T-helper 17 cell (primary cell): ENCODE data around the gene ARL15. TPM values are rescaled to one million over a fixed set of nuclear protein-coding genes. Genes with fewer than 3 reads are reported as not detected.

Experiments used
- ATAC-seq: fragments of 150-1000 bp; cut with Tn5 transposase; 2 replicates; pipeline ENCODE4 v1.10.0; 2021; ENCODE audit warnings: mild to moderate bottlenecking, moderate library complexity
- DNase-seq, 3 donors: peaks; one replicate each; pipeline versions ENCODE4 v3.0.0 to v3.0.0-alpha.2; 2020 to 2021
- H3K9me3 ChIP-seq: one replicate; pipeline ENCODE4 v1.7.0; 2013; ENCODE audit warnings: low read length, mild to moderate bottlenecking; ENCODE audit not compliant: control insufficient read depth, poor library complexity, severe bottlenecking
- H3K27ac Mint-ChIP-seq: one replicate; pipeline ENCODE4 v1.8.0; 2022; ENCODE audit warnings: mild to moderate bottlenecking, moderate library complexity, mixed read lengths
- H3K27me3 Mint-ChIP-seq: one replicate; pipeline ENCODE4 v1.8.0; 2022; ENCODE audit warnings: mixed read lengths
- H3K36me3 Mint-ChIP-seq: one replicate; pipeline ENCODE4 v1.8.0; 2022; ENCODE audit warnings: low read depth, mixed read lengths
- H3K4me1 Mint-ChIP-seq: one replicate; pipeline ENCODE4 v1.8.0; 2022; ENCODE audit warnings: mild to moderate bottlenecking, mixed read lengths
- H3K4me3 Mint-ChIP-seq: one replicate; pipeline ENCODE4 v1.8.0; 2022; ENCODE audit warnings: mild to moderate bottlenecking, moderate library complexity, mixed read lengths
- total RNA-seq, 4 donors: library from RNA in 2 of 4; stranded (reverse) in 2 of 4; gene quantifications; one replicate each; pipeline ENCODE4 v1.2.3 and lab custom pipeline; 2022 to 2026

Gene ARL15
- total RNA-seq, 2 donors from 2014 or later = 17.7 to 24.6 TPM

DNA sequence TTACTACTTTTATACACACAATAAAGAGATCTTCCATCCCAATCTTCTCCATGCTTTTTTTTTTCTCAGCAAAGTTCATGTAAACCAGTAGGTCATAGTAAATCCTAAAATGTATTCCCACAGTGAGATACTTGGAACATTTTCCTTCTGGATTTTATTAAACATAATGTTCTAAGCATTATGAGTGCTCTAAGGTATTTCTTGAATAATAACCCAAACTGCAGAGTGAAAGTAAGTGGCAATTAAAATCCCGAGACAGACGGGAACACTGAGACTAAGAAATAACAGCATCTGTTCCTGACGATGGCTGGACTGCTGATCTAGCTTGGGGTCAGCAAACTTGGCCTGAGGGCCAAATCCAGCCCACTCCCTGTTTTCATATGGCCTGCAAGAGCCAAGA is 359.8 kb downstream of the ARL15 start:
- Mint-ChIP-seq H3K27ac (no peak overlapping the region), H3K4me3 (no peak overlapping the region), H3K27me3 (no peaks in the 10 kb centered on the region), H3K4me1 (peaks cover 2% of the 10 kb centered on the region), H3K36me3 (peaks cover 3% of the 10 kb centered on the region)
- no peak for ATAC-seq
- no peak for DNase-seq
- no peaks in the 10 kb centered on the region for H3K9me3 ChIP-seq

DNA sequence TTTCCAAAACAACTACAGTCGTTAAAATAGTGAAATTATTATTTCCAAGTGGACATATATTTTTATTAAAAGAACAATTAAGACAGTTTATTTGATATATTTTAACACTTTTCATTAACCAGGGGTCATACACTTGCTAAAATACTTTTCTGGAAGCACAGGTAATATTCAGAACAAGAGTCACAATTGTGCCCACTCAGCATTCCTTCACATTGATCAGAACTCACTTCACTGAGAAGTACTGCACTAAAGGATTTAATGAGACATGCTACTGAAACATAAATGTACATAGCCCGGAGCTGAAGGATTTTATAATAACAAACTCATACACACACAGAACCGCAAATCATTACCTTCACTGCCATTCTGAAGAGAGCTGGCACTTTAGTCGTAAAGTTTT is 361.8 kb downstream of the ARL15 start:
- peaks cover 7% of the 10 kb centered on the region for H3K36me3 Mint-ChIP-seq
- no peaks in the 10 kb centered on the region for H3K9me3 ChIP-seq
- H3K27ac Mint-ChIP-seq = no peak overlapping the region
- DNase-seq = no peak
- no peak for ATAC-seq
- H3K4me3 Mint-ChIP-seq = no peak overlapping the region
- no peaks in the 10 kb centered on the region for H3K27me3 Mint-ChIP-seq
- peaks cover 2% of the 10 kb centered on the region for H3K4me1 Mint-ChIP-seq

DNA sequence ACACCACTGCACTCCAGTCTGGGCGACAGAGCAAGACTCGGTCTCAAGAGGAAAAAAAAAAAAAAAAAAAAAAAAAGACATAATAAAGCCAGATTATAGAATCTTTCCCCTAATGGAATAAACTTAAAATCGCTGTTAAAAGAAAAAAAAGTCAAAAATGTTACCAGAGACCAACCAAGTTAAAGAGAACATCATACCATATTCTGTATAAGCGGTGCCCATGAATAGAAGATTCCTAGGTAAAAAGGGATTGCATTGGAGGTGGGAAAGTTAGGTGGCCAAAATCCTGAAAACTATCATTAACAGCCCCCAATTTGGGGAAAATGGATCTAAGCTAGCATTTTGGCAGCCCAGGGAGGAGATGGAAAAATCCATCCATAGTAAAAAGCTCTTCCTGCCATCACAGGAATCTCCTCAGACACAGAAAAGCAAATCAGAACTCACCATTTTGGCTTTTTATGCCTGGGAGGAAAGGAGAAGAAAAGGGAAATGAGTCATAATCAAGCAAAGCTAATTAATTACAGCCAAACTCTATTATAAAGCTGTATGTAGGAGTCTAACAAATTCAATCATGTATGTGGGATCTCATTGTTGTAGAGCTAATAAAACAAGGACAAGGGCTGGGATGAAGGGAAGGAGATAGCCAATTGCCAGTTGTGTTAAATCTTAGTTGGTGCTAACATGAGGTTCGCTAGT is 363.8 kb downstream of the ARL15 start:
- ATAC-seq (no peak), DNase-seq (no peak)
- H3K4me3 Mint-ChIP-seq = no peak overlapping the region
- H3K27ac Mint-ChIP-seq = no peak overlapping the region
- no peaks in the 10 kb centered on the region for H3K27me3 Mint-ChIP-seq
- H3K36me3 Mint-ChIP-seq = peaks cover 8% of the 10 kb centered on the region
- peaks cover 2% of the 10 kb centered on the region for H3K4me1 Mint-ChIP-seq
- no peaks in the 10 kb centered on the region for H3K9me3 ChIP-seq

DNA sequence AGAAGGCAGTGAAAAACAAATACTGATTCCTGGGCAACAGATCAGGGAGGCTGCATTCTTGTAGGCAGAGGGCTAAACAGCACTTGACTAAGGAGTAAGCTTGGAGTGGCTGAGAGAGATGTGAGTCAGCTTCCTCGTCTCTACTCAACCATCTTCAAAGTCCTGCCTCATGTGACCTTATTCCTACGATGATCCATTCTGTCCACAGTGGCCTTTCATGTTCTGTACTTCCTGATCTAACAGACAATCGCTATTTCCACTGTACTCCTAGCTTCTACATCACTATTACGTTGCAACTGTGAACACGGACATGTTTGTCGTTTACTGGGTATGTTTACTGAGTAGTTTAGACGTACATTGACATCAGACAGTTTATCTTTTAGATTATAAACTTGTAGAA is 365.4 kb downstream of the ARL15 start:
- no peaks in the 10 kb centered on the region for H3K27me3 Mint-ChIP-seq
- DNase-seq = no peak
- no peaks in the 10 kb centered on the region for H3K4me1 Mint-ChIP-seq
- no peak for ATAC-seq
- H3K9me3 ChIP-seq = no peaks in the 10 kb centered on the region
- H3K36me3 Mint-ChIP-seq = peaks cover 8% of the 10 kb centered on the region
- no peak overlapping the region for H3K4me3 Mint-ChIP-seq
- H3K27ac Mint-ChIP-seq = no peak overlapping the region

DNA sequence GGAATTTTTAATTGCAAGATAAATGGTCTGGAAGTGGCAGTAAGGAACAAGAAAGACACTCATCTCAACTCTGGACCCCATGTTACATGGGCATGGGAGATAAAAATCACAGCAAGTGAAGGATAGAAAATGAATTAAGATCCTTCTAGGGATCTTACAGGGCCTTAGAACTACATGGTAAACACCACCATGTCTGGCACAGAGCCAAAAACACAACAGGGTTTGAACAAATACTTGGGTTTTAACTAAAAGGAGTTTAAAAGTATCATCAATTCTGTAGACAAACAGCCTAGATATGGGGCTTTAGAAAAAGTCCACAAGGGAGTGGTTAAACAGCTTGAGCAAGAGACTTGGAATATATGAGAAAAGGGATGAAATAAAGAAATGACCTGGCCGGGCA is 366.4 kb downstream of the ARL15 start:
- Mint-ChIP-seq H3K36me3 (peaks cover 8% of the 10 kb centered on the region), H3K4me1 (no peaks in the 10 kb centered on the region), H3K4me3 (no peak overlapping the region), H3K27me3 (no peaks in the 10 kb centered on the region), H3K27ac (no peak overlapping the region)
- DNase-seq (no peak), ATAC-seq (no peak)
- no peaks in the 10 kb centered on the region for H3K9me3 ChIP-seq

DNA sequence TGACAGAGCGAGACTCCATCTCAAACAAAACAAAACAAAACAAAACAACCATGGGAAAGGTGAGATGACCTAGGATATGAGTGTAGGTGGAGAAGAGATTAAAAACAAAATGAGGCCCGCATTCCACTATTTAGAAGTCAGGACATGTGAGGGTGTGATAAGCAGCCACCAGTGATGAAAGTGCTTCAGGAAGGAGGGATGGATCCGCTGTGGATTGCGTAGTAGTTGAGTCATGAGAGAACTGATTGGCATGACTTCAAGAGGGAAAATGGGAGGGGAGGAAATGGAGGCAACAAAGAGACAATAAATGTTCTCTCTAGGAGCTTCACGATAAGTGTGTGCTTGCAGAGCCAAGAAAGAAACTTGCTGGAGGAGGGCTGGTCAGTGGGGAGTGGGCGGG is 367.6 kb downstream of the ARL15 start:
- Mint-ChIP-seq H3K4me3 (no peak overlapping the region), H3K36me3 (peaks cover 8% of the 10 kb centered on the region), H3K27me3 (no peaks in the 10 kb centered on the region), H3K27ac (no peak overlapping the region), H3K4me1 (no peaks in the 10 kb centered on the region)
- no peaks in the 10 kb centered on the region for H3K9me3 ChIP-seq
- ATAC-seq (no peak), DNase-seq (no peak)

DNA sequence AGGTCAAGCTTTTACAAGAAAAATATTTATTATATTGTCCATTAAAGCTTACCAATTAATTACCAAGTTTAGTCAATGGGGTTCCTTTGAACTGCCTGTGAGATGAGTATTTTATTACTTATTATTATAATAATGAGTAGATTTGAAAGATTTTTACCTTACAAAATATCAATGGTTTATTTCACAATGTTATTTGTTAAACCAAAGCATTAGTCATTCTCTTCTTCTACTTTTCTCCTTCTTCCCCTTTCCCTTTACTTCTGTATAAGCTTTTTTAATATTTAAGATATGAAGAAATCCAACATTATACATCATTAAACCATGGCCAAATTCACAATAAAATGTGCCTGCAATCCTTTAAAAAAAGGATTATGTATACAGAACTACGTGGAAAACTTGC is 369.5 kb downstream of the ARL15 start:
- Mint-ChIP-seq H3K4me3 (no peak overlapping the region), H3K27ac (no peak overlapping the region), H3K27me3 (no peaks in the 10 kb centered on the region), H3K36me3 (peaks cover 5% of the 10 kb centered on the region), H3K4me1 (no peaks in the 10 kb centered on the region)
- no peak for DNase-seq
- ATAC-seq = no peak
- H3K9me3 ChIP-seq = no peaks in the 10 kb centered on the region

DNA sequence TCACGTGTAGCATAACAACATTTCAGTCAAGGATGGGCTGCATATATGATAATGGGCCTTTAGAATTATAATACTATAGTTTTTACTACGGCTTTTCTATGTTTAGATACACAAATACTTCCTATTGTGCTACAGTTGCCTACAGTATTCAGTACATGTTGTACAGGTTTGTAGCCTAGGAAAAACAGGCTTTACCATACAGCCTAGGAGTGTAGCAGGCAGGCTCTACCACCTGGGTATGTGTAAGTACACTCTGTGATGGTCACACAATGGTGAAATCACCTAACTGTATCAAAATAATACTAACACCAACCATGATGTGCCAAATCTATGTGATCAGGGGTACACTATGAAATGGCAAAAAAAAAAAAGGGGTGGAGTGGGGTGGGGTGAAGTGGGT is 372.9 kb downstream of the ARL15 start:
- H3K36me3 Mint-ChIP-seq = no peaks in the 10 kb centered on the region

DNA sequence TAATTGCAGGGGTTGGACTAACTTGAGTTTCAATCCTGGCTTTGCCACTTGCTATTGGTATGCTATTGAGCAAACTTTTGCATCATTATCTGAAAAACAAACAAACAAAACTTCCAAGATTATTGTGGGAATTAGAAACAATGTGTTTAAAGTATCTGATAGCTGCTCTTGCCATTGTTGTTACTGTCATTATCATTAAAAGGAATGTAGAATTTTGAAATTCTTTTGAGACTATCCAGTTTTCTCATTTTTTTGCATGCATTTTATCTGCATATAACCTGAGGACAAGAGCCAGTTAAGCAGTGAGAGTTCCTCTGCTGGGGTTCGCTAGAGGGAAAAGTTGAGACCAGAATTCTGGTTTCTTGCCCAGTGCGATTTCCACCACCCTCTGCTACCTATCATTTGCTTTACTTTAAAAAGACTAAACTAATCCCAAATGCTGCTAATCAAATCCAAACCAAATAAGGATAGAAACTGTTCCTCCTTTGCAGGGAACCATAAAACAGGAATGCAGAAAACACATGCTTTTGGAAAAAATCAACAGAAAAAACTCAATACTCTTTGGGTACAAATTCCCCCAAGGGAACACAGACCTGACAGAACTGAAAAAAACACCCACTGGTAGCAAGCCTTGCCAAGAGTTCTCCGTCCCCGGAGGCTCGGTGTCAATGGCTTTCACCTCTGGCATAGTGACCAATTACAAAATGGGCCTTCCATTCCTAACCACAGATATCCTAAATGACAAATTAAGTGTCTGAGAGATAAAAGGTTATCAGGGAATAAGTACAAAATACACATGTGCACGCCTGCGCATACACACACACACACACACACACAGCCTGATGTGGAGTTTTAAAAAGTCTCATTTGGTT is 373.7 kb downstream of the ARL15 start:
- Mint-ChIP-seq H3K27ac (no peak overlapping the region), H3K4me3 (no peak overlapping the region), H3K4me1 (no peaks in the 10 kb centered on the region), H3K36me3 (no peaks in the 10 kb centered on the region), H3K27me3 (no peaks in the 10 kb centered on the region)
- DNase-seq (no peak), ATAC-seq (no peak)
- H3K9me3 ChIP-seq = no peaks in the 10 kb centered on the region

More for the DNA sequence above, 372.9 kb downstream of the ARL15 start:
- no peak for ATAC-seq
- no peaks in the 10 kb centered on the region for H3K9me3 ChIP-seq
- H3K27ac Mint-ChIP-seq = no peak overlapping the region
- H3K4me1 Mint-ChIP-seq = no peaks in the 10 kb centered on the region
- DNase-seq = no peak
- H3K4me3 Mint-ChIP-seq = no peak overlapping the region
- H3K27me3 Mint-ChIP-seq = no peaks in the 10 kb centered on the region

DNA sequence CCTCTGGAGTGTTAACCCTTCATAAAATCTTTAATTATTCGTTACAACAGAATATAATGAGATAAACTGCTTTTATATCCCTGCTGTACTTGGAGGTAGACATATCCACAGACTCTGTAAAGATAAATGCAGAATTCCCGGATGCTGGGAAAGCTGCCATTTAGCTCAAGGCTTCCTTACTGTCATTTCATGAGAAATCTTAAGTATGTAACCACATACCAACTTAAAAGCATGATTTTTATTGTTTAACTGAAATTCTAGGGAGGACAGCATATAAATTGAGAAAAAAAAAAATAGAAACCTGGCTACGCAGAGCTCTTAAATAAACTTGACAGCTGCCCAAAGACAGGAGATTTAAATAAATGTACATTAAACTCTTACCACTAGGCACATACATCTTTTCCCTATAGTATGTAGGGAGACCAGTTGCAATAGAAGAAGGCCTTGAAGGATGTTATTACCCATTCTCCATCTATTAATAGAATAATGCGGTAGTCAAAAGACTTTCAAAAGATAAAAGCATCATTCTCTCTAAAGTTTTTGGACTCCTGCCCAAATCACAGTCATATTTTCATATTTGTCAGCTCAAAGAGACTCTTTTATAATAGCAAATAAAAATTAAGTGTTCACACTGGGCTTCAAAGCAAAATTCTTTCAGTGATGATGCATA is 376.1 kb downstream of the ARL15 start:
- H3K9me3 ChIP-seq = no peaks in the 10 kb centered on the region
- DNase-seq = no peak
- H3K27me3 Mint-ChIP-seq = no peaks in the 10 kb centered on the region
- no peak overlapping the region for H3K27ac Mint-ChIP-seq
- ATAC-seq = no peak
- no peak overlapping the region for H3K4me3 Mint-ChIP-seq
- no peaks in the 10 kb centered on the region for H3K36me3 Mint-ChIP-seq
- no peaks in the 10 kb centered on the region for H3K4me1 Mint-ChIP-seq

DNA sequence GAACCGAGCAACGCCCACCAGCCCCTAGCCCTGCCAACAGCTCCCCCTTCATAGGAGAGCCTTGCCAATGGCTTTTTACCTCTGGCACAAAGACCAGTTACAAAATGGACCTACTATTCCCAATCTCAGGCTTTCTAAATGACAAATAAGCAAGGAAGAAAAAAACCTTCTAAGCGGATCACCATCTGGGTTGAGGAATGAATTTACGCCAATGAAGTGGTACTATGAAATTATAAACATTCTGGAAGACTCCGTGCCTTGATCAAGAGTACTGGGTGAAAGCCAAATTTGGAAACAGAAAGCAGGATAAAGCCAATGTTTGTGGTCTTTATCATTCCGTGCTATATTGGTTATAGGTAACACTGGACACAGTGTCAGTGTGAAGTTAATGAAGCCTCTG is 378.0 kb downstream of the ARL15 start:
- DNase-seq (no peak), ATAC-seq (no peak)
- H3K4me3 Mint-ChIP-seq = no peak overlapping the region
- no peak overlapping the region for H3K27ac Mint-ChIP-seq
- H3K4me1 Mint-ChIP-seq = no peaks in the 10 kb centered on the region
- no peaks in the 10 kb centered on the region for H3K9me3 ChIP-seq
- no peaks in the 10 kb centered on the region for H3K27me3 Mint-ChIP-seq
- H3K36me3 Mint-ChIP-seq = no peaks in the 10 kb centered on the region

DNA sequence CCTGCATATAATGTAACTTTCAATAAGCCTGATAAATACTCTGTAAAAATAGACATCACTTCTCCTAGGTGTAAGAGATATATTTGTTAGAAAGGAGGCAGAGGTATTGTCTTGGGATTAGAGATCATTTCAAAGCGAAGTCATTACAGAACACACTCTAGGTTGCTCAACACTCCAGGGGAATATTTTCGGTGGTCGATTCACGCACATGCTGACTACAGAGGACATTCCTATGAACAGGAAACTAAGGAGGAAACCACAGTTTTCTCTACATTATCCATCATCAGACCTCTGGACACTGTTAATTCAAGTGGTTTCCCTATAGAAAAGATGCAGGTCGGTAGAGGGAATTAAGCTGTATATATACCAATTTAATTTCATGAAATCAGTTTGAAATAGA is 379.9 kb downstream of the ARL15 start:
- no peak for DNase-seq
- no peak for ATAC-seq
- H3K4me3 Mint-ChIP-seq = no peak overlapping the region
- no peaks in the 10 kb centered on the region for H3K9me3 ChIP-seq
- H3K27ac Mint-ChIP-seq = no peak overlapping the region
- no peaks in the 10 kb centered on the region for H3K4me1 Mint-ChIP-seq
- H3K36me3 Mint-ChIP-seq = no peaks in the 10 kb centered on the region
- no peaks in the 10 kb centered on the region for H3K27me3 Mint-ChIP-seq

DNA sequence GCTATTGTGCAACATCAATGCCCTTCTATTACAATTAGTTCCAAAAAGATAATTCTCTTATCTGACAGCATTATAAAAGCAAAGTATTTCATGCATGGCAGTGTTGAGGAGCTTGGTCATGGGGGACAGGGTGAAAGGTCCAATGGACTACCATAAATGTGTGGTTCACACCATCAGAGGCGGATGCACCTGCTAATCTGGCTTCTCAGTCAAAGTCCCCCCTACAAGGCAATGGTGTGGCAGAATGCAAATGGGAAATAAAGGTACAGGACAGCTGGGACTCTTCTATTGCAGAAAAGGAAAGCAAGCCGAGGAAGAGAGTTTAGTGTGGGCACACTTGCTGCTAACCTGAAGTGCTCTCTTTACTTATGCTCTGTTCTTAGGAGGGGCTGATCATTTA is 380.8 kb downstream of the ARL15 start:
- Mint-ChIP-seq H3K27ac (no peak overlapping the region), H3K4me3 (no peak overlapping the region), H3K27me3 (no peaks in the 10 kb centered on the region), H3K36me3 (no peaks in the 10 kb centered on the region), H3K4me1 (no peaks in the 10 kb centered on the region)
- no peaks in the 10 kb centered on the region for H3K9me3 ChIP-seq
- DNase-seq = no peak
- ATAC-seq = no peak
